Naive thymus-derived CD4-positive, alpha-beta T cell (primary cell): Measurements from ENCODE around the gene TNFRSF1A. TPM values are rescaled to one million over a fixed set of nuclear protein-coding genes. Genes with fewer than 3 reads are reported as not detected.
A peak's percentile ranks its signal among the peaks of the same experiment; 100 is the strongest.

Experiments
- ATAC-seq: fragments of 150-1000 bp; cut with Tn5 transposase; 2 replicates; pipeline ENCODE4 v1.10.0; 2021; ENCODE audit warnings: mild to moderate bottlenecking, moderate library complexity
- CTCF ChIA-PET: fragments of 350-600 bp; sonication (Branson Sonifier 250); formaldehyde crosslinking; loops from one replicate; lab custom pipeline; 2021; ENCODE audit warnings: antibody characterized with exemption; lab: Charles Lee
- POLR2A ChIA-PET: fragments of 350-600 bp; sonication (Branson Sonifier 250); formaldehyde crosslinking; loops from one replicate; lab custom pipeline; 2021; ENCODE audit warnings: antibody characterized with exemption, inconsistent platforms; lab: Charles Lee
- DNase-seq, 9 donors: peaks; one replicate each; pipeline versions ENCODE4 v3.0.0 to v3.0.0-alpha.2; 2020 to 2022; ENCODE audit warnings: mixed read lengths in 1 of 9
- H3K27ac ChIP-seq: one replicate; pipeline ENCODE4 v1.7.0; 2013; ENCODE audit warnings: mild to moderate bottlenecking, low read depth, low read length, moderate library complexity
- H3K27me3 ChIP-seq, 2 donors: one replicate each; pipeline ENCODE4 v1.7.0; 2013; ENCODE audit warnings: low read length in 2 of 2, mild to moderate bottlenecking in 2 of 2, moderate library complexity in 2 of 2; ENCODE audit not compliant: control insufficient read depth in 2 of 2, insufficient read depth in 2 of 2
- H3K36me3 ChIP-seq, 3 experiments: 1 replicate in 2 of 3; 2 replicates in 1 of 3; pipeline ENCODE4 v1.7.0; 2013; ENCODE audit warnings: low read length in 3 of 3, mild to moderate bottlenecking in 3 of 3, moderate library complexity in 1 of 3; ENCODE audit not compliant: insufficient read depth in 3 of 3, control insufficient read depth in 2 of 3
- H3K4me1 ChIP-seq, 2 donors: one replicate each; pipeline ENCODE4 v1.7.0; 2013; ENCODE audit warnings: low read length in 2 of 2, mild to moderate bottlenecking in 2 of 2, moderate library complexity in 1 of 2; ENCODE audit not compliant: control insufficient read depth in 2 of 2, insufficient read depth in 2 of 2
- H3K4me3 ChIP-seq: 2 replicates; pipeline ENCODE4 v1.7.0; 2013; ENCODE audit warnings: mild to moderate bottlenecking, low read length
- H3K9me3 ChIP-seq, 3 experiments: 1 replicate in 2 of 3; 2 replicates in 1 of 3; pipeline ENCODE4 v1.7.0; 2013; ENCODE audit warnings: low read length in 3 of 3; ENCODE audit not compliant: control insufficient read depth in 2 of 3
- H3K27ac Mint-ChIP-seq, 9 donors: one replicate each; pipeline ENCODE4 v1.8.0; 2020 to 2022; ENCODE audit warnings: mixed read lengths in 9 of 9, mild to moderate bottlenecking in 8 of 9, moderate library complexity in 5 of 9, inconsistent platforms in 2 of 9
- H3K27me3 Mint-ChIP-seq, 5 donors: one replicate each; pipeline ENCODE4 v1.8.0; 2021 to 2022; ENCODE audit warnings: mixed read lengths in 5 of 5, mild to moderate bottlenecking in 1 of 5
- H3K36me3 Mint-ChIP-seq, 5 donors: one replicate each; pipeline ENCODE4 v1.8.0; 2020 to 2022; ENCODE audit warnings: mixed read lengths in 5 of 5, mild to moderate bottlenecking in 3 of 5, inconsistent platforms in 1 of 5
- H3K4me1 Mint-ChIP-seq, 7 donors: one replicate each; pipeline ENCODE4 v1.8.0; 2020 to 2022; ENCODE audit warnings: mixed read lengths in 7 of 7, mild to moderate bottlenecking in 3 of 7, inconsistent platforms in 1 of 7
- H3K4me3 Mint-ChIP-seq, 10 donors: one replicate each; pipeline ENCODE4 v1.8.0; 2020 to 2022; ENCODE audit warnings: mild to moderate bottlenecking in 10 of 10, mixed read lengths in 10 of 10, moderate library complexity in 6 of 10, inconsistent platforms in 2 of 10
- H3K9me3 Mint-ChIP-seq, 11 donors: one replicate each; pipeline ENCODE4 v1.8.0; 2020 to 2022; ENCODE audit warnings: mixed read lengths in 11 of 11, mild to moderate bottlenecking in 4 of 11, inconsistent platforms in 1 of 11, moderate library complexity in 1 of 11
- intact Hi-C, 2 donors: fragments of 100-400 bp; cut with micrococcal nuclease; formaldehyde crosslinking; loops; one replicate each; pipeline ENCODE4 v1.15.1; 2023
- polyA plus RNA-seq, 2 donors: library from polyadenylated mRNA; unstranded; fragments of 300-500 nt; fragmentation: Illumina TruSeq; gene quantifications; one replicate each; pipeline ENCODE4 v1.2.3, GENCODE V29; 2021
- total RNA-seq, 6 experiments: library from RNA in 5 of 6; stranded (reverse) in 5 of 6; gene quantifications; 1 replicate in 5 of 6; 2 replicates in 1 of 6; pipeline ENCODE4 v1.2.3 and lab custom pipeline; 2021 to 2026

Gene TNFRSF1A
- total RNA-seq (10 to 100 TPM; 40.9 to 99.4 (median 67.3) TPM), polyA plus RNA-seq (10 to 100 TPM; 24.1 to 46.3 TPM), total RNA-seq (lab: John Stamatoyannopoulos, UW) (23.8 reads per million, percentile 54 among the genes with 10 or more reads in this experiment)

DNA sequence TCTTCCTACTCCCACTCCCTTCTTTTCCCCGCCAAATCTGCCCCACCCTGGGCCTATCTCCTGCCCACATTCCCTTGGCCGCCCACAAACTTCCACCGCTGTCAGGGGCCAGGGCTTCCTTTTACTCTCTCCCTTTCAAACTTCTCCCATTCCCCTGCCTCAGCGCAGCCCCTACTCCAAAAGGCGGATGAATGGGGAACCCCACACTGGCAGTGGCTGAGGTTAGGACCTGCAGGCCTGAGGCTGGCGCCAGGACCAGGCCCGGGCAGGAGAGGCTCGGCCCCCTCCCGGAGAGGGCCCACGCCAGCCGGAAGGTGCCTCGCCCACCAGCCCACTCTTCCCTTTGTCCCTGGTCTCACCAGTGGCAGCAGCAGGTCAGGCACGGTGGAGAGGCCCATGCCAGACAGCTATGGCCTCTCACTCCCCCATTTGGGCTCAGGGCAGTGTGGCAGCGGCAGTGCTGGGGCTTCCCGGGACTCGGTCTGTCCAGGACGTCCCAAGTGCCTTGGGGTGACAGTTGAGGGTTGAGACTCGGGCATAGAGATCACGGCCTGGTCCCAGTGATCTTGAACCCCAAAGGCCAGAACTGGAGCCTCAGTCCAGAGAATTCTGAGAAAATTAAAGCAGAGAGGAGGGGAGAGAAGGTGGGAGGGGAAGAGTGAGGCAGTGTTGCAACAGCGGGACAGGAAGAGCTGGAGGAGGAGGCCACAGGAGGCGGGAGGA is at the start of gene TNFRSF1A:
Gene TNFRSF1A (minus strand): TSS at position 660 of the 723 bp plus-strand sequence. CDS start 262 bp downstream, at position 398.
- ChIA-PET CTCF (interaction anchor here (1.0 to 2.9 kb wide), 4 partner anchors 18 to 97 kb away, joined by 3 to 10 read pairs (median 7); no protein-coding TSS in a partner anchor), POLR2A (interaction anchor here (0.5 to 12.0 kb wide), 14 partner anchors 7 to 151 kb away, joined by 3 to 342 read pairs (median 3); partner anchors contain the start of genes MRPL51, TAPBPL and VAMP1)
- Histone ChIP-seq H3K27ac (peak within 1 kb of the TSS; percentile 92), H3K4me1 (peaks cover 54 to 56% of the 10 kb centered on the region in 2 donors), H3K9me3 (no peaks in the 10 kb centered on the region), H3K4me3 (peak within 1 kb of the TSS; percentile 88), H3K27me3 (no peaks in the 10 kb centered on the region), H3K36me3 (peaks cover 0 to 11% (median 0%) of the 10 kb centered on the region in 3 experiments)
- intact Hi-C loops: loop anchor here (1.0 to 2.0 kb wide), 2 partner anchors 9 to 151 kb away; partner anchors contain the start of gene MRPL51 (in 1 of the 2)
- peaks cover 0 to 7% (median 0%) of the 10 kb centered on the region in 5 donors for H3K36me3 Mint-ChIP-seq
- H3K9me3 Mint-ChIP-seq: no peaks in the 10 kb centered on the region
- DNase-seq: peak in 7 of 9 donors; percentile 45 to 66 (median 54)
- H3K27me3 Mint-ChIP-seq: no peaks in the 10 kb centered on the region
- H3K4me3 Mint-ChIP-seq: no peak within 1 kb of the TSS
- peak within 1 kb of the TSS in 3 of 9 donors; percentile 95 to 97 (median 95) for H3K27ac Mint-ChIP-seq
- peak; percentile 60 for ATAC-seq
- H3K4me1 Mint-ChIP-seq: peaks cover 32 to 43% (median 39%) of the 10 kb centered on the region in 7 donors

DNA sequence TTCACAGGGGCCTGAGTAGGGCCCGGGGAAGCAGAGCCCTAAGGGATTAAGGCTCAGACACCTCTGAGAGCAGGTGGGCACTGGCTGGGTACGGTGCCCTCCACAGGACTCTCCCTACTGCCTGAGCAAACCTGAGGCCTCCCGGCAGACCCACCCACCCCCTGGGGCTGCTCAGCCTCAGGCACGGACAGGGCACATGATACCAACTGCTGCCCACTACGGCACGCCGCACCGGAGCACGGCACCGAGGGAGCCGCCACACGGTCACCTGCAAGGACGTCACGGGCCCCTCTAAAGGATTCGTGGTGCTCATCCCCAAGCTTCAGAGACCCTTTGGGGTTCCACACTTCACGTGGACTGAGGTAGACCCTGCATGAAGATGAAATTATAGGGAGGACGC is 49.1 kb upstream of the TNFRSF1A start:
- Mint-ChIP-seq H3K4me3 (no peak overlapping the region), H3K36me3 (no peaks in the 10 kb centered on the region), H3K27ac (no peak overlapping the region), H3K9me3 (no peaks in the 10 kb centered on the region), H3K27me3 (peaks cover 0 to 30% (median 0%) of the 10 kb centered on the region in 5 donors), H3K4me1 (peaks cover 0 to 4% (median 0%) of the 10 kb centered on the region in 7 donors)
- H3K9me3 ChIP-seq: no peaks in the 10 kb centered on the region
- no peaks in the 10 kb centered on the region for H3K36me3 ChIP-seq
- H3K4me1 ChIP-seq: no peaks in the 10 kb centered on the region
- CTCF ChIA-PET: no interaction called here
- no peaks in the 10 kb centered on the region for H3K27me3 ChIP-seq
- ATAC-seq: no peak
- no peak for DNase-seq
- POLR2A ChIA-PET: no interaction called here
- H3K27ac ChIP-seq: no peak overlapping the region
- H3K4me3 ChIP-seq: no peak overlapping the region
- intact Hi-C loops: no loop called here

DNA sequence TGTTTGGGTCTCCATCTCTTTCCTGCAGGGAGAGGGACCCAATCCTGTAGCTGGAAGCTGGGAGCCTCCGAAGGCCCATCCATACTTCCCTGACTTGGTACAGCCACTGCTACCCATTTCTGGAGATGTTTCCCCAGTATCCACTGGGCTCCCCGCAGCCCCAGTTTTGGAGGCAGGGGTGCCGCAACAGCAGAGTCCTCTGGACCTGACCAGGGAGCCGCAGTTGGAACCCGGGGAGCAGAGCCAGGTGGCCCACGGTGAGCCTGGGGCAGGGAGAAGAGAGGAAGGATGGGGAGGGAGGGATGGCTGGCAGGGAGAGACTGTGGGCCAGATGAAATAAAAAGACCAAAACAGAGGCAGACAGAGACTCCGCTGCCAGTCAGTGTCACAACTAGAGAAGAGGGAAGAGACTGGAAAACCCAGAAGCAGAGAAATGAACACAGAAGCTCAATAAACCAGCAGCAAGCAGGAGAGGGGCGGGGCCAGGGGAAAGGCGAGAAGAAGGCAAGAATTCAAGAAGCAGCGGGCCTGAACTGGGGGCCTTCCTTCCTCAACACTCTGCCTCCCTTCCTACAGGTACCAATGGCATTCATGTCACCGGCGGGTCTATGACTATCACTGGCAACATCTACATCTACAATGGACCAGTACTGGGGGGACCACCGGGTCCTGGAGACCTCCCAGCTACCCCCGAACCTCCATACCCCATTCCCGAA is 48.4 kb upstream of the TNFRSF1A start:
- ATAC-seq: no peak
- Histone ChIP-seq H3K27me3 (no peaks in the 10 kb centered on the region), H3K4me1 (no peaks in the 10 kb centered on the region), H3K27ac (no peak overlapping the region), H3K36me3 (no peaks in the 10 kb centered on the region), H3K4me3 (no peak overlapping the region), H3K9me3 (no peaks in the 10 kb centered on the region)
- Mint-ChIP-seq H3K27ac (no peak overlapping the region), H3K9me3 (no peaks in the 10 kb centered on the region), H3K4me3 (no peak overlapping the region), H3K27me3 (peaks cover 0 to 29% (median 0%) of the 10 kb centered on the region in 5 donors), H3K4me1 (peaks cover 0 to 6% (median 0%) of the 10 kb centered on the region in 7 donors), H3K36me3 (no peaks in the 10 kb centered on the region)
- ChIA-PET POLR2A (no interaction called here), CTCF (no interaction called here)
- intact Hi-C loops: no loop called here
- DNase-seq: no peak

DNA sequence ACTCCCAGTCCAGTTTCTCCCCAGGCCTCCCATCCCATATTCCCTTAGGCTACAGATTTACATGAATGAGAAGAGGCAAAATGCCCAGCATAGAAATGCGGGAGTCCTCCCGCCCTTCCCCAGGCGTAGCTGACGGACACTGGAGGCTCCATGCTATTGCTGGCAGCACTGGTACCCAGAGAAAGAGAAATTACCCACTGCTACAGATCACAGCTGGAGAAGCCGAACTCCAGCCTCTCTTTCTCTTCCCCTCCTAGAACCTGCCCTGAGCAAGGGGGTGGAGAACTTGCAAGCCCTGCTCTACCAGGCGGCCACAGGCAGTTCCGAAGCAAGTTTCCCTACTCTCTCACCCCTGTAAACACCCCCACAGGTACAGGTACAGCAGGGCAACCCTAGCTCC is 45.7 kb upstream of the TNFRSF1A start:
- no peak overlapping the region for H3K27ac Mint-ChIP-seq
- H3K27me3 Mint-ChIP-seq: peaks cover 3 to 44% (median 4%) of the 10 kb centered on the region in 5 donors
- DNase-seq: no peak
- no peak overlapping the region for H3K4me3 Mint-ChIP-seq
- intact Hi-C loops: no loop called here
- Histone ChIP-seq H3K27me3 (no peaks in the 10 kb centered on the region), H3K4me1 (peaks cover 0 to 10% of the 10 kb centered on the region in 2 donors), H3K36me3 (no peaks in the 10 kb centered on the region), H3K27ac (no peak overlapping the region), H3K9me3 (no peaks in the 10 kb centered on the region), H3K4me3 (no peak overlapping the region)
- H3K4me1 Mint-ChIP-seq: peaks cover 0 to 21% (median 5%) of the 10 kb centered on the region in 7 donors
- H3K9me3 Mint-ChIP-seq: no peaks in the 10 kb centered on the region
- POLR2A ChIA-PET: no interaction called here
- CTCF ChIA-PET: no interaction called here
- H3K36me3 Mint-ChIP-seq: no peaks in the 10 kb centered on the region
- ATAC-seq: no peak

DNA sequence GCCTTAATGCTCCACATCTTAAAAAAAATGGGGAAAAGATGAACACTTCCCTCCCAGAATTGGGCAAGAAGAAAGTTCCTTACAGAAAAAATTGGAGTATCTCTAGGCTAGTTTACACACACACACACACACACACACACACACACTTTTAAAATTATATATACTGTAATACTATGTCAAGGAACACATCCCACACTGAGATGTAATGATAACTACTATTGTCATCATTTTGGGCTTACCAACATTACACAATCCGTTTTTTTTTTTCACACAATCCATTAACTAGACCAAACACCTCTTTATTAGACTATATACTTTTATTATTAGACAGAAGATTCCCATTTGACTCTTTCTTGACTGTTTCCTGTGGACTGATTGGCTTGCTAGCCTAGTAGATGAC is 44.6 kb upstream of the TNFRSF1A start:
- intact Hi-C loops: no loop called here
- H3K27me3 ChIP-seq: no peaks in the 10 kb centered on the region
- peaks cover 3 to 54% (median 4%) of the 10 kb centered on the region in 5 donors for H3K27me3 Mint-ChIP-seq
- H3K27ac ChIP-seq: no peak overlapping the region
- no peaks in the 10 kb centered on the region for H3K36me3 Mint-ChIP-seq
- ChIA-PET POLR2A (no interaction called here), CTCF (no interaction called here)
- H3K4me3 ChIP-seq: no peak overlapping the region
- no peaks in the 10 kb centered on the region for H3K36me3 ChIP-seq
- no peaks in the 10 kb centered on the region for H3K9me3 Mint-ChIP-seq
- ATAC-seq: no peak
- DNase-seq: no peak
- no peaks in the 10 kb centered on the region for H3K9me3 ChIP-seq
- peaks cover 0 to 10% of the 10 kb centered on the region in 2 donors for H3K4me1 ChIP-seq
- peak overlapping the region in 2 of 10 donors; percentile 5 to 64 for H3K4me3 Mint-ChIP-seq
- peaks cover 0 to 21% (median 5%) of the 10 kb centered on the region in 7 donors for H3K4me1 Mint-ChIP-seq
- H3K27ac Mint-ChIP-seq: peak overlapping the region in 1 of 9 donors; percentile 26

DNA sequence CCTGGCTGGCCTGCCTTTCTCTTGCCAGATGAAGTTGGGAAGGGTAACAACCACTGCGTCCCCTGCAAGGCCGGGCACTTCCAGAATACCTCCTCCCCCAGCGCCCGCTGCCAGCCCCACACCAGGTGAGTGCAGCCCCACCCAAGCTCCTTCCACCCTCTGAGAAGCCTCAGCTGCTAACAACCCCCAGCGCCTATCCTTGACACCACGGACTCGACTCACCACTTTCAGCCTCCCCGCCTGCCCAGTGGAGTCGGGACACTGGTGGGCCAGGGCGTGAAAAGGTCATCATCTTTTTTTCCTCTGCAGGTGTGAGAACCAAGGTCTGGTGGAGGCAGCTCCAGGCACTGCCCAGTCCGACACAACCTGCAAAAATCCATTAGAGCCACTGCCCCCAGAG is 44.2 kb upstream of the TNFRSF1A start:
- intact Hi-C loops: no loop called here
- H3K36me3 Mint-ChIP-seq: no peaks in the 10 kb centered on the region
- H3K9me3 Mint-ChIP-seq: no peaks in the 10 kb centered on the region
- H3K4me1 ChIP-seq: peaks cover 0 to 10% of the 10 kb centered on the region in 2 donors
- ChIA-PET CTCF (no interaction called here), POLR2A (no interaction called here)
- H3K9me3 ChIP-seq: no peaks in the 10 kb centered on the region
- peaks cover 0 to 21% (median 5%) of the 10 kb centered on the region in 7 donors for H3K4me1 Mint-ChIP-seq
- H3K4me3 ChIP-seq: no peak overlapping the region
- H3K27ac ChIP-seq: no peak overlapping the region
- DNase-seq (no peak), ATAC-seq (no peak)
- peak overlapping the region in 1 of 9 donors; percentile 32 for H3K27ac Mint-ChIP-seq
- H3K27me3 Mint-ChIP-seq: peaks cover 4 to 59% (median 4%) of the 10 kb centered on the region in 5 donors
- H3K36me3 ChIP-seq: no peaks in the 10 kb centered on the region
- no peaks in the 10 kb centered on the region for H3K27me3 ChIP-seq
- peak overlapping the region in 2 of 10 donors; percentile 5 to 64 for H3K4me3 Mint-ChIP-seq
